ENCODE measurements around the gene MAPK12.

The MAPK12 gene

GRCh38 chr22:50293441-50294318 is 32.2 kb upstream of the MAPK12 start:
- peak; percentile 34 for DNase-seq (ENCODE audit: low read depth)
- no peak for TF ChIP-seq CTCF (IDR thresholded peaks at IDR 0.05; ENCODE audit: insufficient read depth, low read depth, low read length, missing control alignments)
- peak overlapping the region; percentile 16; the same call in 1 of the 2 replicates for H3K4me3 ChIP-seq (ENCODE audit: low read depth, low read length)

DNA sequence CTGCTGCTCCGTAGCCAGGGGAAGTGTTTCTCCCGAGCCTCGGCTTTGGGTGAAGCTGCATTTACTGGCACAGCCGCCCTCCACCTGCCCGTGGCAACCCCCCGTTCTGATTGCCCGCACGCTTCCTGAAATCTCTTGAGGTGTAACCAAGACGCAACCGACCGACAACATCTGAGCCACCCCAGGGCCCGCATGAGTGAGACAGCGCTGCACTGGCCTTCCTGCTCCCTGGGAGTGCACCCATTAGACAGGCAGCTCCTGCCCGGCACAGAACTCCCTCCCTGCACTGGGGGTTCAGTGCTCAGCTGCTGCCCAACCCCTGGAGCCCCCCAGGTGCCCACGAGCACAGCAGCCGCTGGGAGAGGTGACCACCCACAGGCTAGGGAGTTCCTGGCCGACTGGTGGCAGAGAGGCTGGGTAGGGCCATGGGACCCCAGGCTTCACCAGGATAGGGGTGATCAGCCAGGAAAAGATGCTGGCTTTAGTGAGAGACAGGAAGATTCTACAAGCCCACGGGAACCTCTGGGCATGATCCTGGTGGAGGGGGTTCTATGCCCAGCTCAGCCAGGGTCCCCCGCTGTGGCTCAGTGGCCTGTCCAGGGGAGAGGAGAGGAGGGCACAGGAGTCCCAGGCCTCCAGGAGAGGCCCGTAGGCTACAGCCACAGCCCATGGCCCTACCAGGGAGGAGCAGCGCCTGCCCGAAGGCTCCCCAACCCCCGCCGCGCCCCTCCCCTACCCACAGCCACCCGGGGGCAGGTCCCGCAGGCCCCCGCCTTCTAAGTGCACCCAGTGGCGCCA is 31.4 kb upstream of the MAPK12 start:
- H3K4me3 ChIP-seq (ENCODE audit: low read depth, low read length), result no peak overlapping the region
- no peak for TF ChIP-seq CTCF (IDR thresholded peaks at IDR 0.05; ENCODE audit: insufficient read depth, low read depth, low read length, missing control alignments)
- DNase-seq (ENCODE audit: low read depth), result peak; percentile 59

DNA sequence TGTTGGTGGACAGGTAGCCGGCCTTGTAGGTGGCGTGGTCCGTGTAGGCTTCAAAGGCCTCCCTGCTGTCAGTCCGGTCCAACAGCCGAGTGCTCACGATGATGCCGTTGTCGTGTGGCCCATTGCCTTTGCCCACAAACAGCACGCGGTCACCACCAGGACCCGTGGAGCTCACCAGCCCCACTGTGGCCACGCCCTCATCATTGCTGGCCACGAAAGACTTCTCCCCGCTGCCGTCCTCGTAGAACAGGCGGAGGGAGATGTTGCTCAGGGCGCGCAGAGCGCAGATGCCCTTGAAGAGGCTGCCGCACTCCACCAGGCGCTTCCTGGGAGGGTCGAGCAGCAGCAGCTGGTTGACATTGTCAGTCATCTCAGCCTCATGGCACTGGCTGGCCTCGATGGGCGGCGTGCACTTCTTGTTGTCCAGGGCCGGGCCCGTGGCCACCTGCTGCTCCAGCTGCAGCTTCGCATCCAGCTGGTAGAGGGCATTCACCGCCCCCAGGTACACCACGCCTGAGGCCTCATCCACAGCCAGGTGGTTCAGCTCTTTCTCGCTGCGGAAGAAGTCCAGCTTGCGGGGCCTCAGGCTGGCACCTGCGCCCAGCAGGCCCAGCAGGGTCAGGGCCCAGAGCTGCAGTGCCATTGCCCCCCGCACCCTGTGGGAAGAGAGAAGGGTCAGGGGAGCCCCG is 28.6 kb upstream of the MAPK12 start:
- no peak for TF ChIP-seq CTCF (IDR thresholded peaks at IDR 0.05; ENCODE audit: insufficient read depth, low read depth, low read length, missing control alignments)
- DNase-seq (ENCODE audit: low read depth), result no peak
- no peak overlapping the region for H3K4me3 ChIP-seq (ENCODE audit: low read depth, low read length)

GRCh38 chr22:50289151-50289941 is 27.9 kb upstream of the MAPK12 start:
- TF ChIP-seq CTCF (IDR thresholded peaks at IDR 0.05; ENCODE audit: insufficient read depth, low read depth, low read length, missing control alignments), result no peak
- DNase-seq (ENCODE audit: low read depth), result no peak
- no peak overlapping the region for H3K4me3 ChIP-seq (ENCODE audit: low read depth, low read length)

DNA sequence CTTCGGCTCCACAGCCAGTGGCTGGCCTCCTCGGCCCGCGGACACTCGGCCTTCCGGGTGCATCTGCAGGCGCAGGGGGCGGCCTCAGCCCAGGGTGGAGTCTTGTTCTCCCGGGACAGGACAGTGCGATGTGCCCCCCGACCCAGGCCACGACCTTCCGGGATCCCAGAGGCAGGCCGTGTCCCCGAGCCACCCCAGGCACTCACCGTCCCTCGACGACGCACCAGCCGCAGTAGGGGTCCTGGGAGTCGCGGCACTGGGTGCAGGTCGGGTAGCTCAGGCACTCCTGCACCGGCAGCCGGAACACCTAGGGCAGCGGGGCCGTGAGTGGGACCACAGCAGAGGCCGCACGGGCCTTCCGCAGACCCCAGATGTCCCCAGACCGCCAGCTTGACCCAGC is 26.2 kb upstream of the MAPK12 start:
- no peak for TF ChIP-seq CTCF (IDR thresholded peaks at IDR 0.05; ENCODE audit: insufficient read depth, low read depth, low read length, missing control alignments)

GRCh38 chr22:50286701-50287318 is 25.3 kb upstream of the MAPK12 start:
- TF ChIP-seq CTCF (IDR thresholded peaks at IDR 0.05; ENCODE audit: insufficient read depth, low read depth, low read length, missing control alignments), result no peak
- DNase-seq (ENCODE audit: low read depth), result no peak
- no peak overlapping the region for H3K4me3 ChIP-seq (ENCODE audit: low read depth, low read length)

More for the DNA sequence above, 26.2 kb upstream of the MAPK12 start:
- no peak for DNase-seq (ENCODE audit: low read depth)
- no peak overlapping the region for H3K4me3 ChIP-seq (ENCODE audit: low read depth, low read length)

Measured in GM12865 (cell line).